Measurements from ENCODE around the gene LMAN1L.

LMAN1L gene

DNA sequence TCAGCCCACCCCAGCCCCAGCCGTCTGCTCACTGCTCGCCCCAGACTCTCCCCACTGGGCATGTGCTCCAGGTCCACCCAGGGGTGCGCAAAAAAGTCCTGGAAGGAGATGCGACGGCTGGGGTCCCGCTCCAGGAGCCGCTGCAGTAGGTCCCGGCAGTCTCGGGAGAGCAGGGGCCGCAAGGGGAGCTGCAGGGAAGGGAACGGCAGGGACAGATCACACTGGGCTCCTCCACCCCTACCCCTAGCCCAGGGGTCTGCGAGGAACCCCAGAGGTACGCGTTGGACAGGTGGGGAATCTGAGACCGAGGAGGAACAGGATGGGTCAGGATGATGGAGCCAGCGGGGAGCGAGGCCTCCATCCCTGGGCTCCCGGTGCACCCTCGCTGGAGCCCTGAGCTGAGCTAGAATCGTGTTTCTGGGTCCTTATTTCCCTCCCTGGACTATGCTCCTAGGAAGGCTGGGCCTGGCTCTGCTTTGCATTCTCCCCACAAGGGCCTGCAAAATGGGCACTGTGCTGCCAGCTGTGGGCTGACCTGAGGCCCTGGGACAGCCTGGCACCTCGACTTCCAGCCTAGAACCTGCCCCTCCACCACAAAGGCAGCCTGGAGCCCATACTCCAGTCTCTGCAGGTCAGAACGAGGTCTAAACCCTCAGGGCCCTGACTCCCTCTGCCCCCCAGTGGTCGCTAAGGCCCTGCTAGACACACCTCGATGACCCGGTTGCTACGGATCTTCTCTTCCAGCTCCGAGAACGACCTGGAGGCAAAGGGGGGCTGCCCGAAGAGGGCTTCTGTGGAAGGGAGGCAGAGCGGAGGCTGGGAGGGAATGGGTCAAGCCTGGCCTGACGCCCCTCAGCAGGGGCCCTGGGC, 27.1 kb downstream of the LMAN1L start:
- no peak for DNase-seq

DNA sequence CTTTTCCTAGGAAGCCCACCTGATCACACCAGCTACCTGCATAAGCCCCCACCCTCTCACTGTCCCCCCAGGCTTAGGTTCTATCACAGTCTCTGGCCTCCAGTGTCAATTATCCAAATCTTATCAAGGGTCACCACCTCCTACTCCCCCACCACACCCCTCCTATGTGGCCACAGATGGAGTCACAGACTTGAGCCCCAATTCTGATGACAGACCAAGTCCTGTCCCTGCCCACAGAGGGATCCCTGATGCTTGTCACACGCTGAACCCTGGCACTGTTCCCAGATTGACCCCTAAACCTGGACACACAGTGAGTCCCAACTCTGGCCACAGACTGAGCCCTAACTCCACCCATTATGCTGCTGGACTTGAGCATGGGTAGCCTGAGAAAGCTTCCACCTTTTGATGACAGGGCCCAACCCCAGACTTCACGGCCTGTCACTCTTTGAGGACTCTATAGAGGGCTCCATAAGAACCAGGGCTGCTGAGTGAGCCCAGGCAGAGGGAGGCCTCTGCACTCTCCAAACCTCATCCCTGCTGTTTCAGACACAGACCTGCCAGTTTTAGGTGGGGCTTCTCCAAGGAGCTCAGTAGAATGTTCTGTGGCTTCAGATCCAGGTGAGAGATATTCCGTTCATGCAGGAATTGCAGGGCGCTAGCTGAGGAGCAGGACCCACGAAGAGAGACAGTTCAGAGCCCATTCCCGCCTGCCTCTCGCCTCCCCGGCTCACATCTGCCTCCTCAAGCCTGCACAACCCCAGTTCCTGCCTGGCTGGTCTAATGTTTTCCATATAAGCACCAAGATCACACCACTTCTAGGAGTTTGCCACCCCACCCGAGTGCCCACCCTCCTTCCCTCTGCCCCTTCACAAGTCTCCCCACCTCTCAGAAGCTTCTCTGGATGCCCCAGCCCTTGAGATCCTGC, 28.5 kb downstream of the LMAN1L start:
- no peak for DNase-seq

DNA sequence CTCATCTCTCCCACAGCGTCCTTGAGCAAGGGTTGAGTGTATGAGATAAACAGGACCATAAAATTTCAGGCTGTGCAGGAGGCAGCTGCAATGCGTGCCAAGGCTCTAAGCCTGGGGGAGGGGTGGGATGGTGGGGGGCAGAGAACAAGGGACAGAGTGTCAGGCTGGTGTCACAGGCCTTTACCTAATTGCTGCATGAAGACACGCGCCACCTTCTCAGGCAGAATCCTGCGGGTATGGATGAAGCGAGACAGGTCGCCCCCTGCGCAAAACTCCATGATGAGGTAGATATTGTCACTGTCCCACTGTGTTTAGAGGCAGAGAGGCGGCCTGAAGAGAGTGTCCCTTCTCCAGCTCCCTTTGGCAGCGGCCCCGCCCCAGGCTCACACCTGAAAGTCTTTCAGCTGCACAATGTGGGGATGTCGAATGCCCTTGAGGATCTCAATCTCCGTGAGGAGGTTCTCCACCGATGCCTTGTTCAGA, 29.3 kb downstream of the LMAN1L start:
- DNase-seq, result no peak

DNA sequence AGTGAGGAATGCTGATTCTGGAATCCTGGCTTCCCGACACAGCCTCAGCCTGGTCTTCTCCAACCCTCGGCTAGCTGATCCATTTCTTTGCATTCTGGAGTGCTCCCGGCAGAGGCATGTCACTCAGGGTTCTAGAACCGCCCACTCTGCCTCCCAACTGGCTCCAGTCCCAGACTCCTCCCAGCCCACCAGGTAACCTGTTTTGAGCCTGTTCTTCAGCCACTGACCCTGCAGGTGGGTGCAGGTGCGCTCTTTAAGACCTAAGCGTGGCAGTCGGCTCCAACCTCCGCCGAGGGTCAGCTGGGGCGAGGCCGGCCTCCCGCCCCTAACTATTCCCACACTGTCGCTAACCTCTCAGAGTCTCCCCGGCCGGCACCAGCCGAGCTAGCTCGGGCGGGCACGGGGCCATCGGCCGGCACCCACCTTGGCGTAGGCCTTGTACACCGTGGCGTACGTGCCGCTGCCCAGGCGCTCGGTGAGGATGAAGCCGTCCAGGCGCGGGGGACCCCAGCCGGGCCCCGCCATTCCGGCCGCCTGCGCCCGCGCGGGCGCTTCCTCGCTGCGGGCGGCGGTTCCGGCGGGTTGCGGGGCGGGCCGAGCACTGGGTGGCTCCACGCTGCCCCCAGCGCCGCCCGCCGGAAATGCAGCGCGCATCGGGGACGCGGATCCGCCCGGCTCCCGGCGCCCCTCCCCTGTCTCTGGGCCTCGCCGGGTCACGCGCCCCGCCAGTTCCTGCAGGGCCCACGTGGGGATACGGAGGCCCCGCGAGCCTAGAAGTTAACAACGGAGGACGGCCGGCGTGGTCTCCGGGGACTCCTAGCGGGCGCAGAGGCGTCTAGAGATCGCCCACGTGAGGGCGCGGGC, 30.2 kb downstream of the LMAN1L start, which contains the start of gene ULK3:
Gene ULK3, minus strand, starts transcription at position 576 of the 864 bp plus-strand sequence. Its CDS starts 51 bp downstream, at position 525.
- peak; percentile 85 for DNase-seq

DNA sequence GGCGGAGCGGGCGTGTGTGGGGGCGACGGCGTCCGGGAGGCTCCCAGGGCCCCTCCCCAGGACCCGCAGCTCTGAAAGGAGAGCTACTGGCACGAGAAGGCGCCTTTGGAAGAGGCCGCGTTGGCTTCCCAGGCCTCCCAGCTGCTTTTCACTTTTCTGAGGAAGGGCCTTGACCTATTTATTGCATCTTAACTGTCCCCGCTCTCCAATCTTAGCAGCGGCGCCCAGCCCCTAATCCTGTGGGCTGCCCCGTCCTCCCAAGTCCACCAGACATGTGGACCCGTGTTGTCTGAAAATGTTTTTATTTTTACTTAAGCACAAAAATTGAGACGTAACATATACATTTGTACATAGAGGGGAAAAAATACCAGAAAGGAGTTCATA, 30.8 kb downstream of the LMAN1L start:
- no peak for DNase-seq

DNA sequence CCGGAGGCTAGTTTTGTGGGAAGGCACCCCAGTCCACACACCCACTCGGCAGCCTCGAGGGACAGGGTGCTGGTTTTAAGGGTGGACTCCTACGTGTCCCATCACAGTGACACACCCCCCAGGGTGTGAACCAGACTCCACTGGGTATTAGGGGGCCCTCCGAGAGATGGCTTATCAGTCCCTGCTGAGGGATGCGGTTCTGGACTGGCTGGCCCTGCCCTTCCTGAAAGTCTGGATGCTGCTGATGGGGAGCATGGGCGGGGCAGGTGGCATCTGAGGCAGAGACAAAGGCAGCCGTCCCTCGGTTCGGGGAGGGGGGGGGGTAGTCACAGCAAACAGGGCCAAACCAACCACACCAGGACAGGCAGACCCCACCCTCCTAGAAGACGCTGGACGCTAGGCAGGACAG, 31.3 kb downstream of the LMAN1L start:
- no peak for DNase-seq

DNA sequence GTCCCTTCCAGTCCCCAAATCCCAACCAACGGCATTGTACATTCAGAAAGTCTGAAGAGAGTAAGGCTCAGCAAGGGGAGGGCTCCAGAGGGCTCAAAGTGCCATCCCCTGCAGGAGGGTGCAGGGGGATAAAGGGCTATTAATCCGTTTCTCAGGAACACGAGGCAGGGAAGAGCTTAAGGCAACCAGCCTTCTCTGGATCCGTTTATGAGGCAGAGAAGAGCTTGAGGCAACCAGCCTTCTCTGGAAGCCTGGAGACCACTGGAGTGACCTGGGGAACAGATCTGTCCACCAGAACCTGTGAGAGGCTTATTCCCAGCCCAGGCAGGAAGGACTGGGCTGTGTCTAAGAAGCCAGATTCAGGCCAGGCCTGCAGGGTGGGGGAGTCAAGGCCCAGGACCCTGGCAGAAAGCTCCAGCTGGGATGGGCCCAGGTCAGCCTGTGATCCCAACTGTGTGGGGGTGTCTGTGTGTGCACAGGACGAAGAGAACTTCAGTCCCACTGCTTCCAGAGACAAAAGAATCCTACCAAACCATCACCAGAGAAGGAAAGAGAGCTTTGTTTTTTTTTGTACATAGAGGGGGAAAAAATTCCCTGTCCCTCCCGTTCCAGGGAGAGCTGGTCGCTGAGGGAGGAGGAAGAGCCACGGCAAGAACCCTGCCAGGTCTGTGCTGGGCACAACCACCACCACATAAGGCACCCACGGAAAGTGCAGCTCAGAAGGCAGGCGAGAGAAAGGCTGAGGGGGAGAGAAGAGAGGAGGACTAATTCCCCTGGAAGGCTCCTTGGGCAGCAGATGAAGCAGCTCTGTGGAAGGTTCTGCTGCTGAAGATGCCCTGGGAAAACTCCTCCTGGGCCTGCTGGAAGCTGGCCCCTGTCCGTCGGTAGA, 31.9 kb downstream of the LMAN1L start:
- no peak for DNase-seq

DNA sequence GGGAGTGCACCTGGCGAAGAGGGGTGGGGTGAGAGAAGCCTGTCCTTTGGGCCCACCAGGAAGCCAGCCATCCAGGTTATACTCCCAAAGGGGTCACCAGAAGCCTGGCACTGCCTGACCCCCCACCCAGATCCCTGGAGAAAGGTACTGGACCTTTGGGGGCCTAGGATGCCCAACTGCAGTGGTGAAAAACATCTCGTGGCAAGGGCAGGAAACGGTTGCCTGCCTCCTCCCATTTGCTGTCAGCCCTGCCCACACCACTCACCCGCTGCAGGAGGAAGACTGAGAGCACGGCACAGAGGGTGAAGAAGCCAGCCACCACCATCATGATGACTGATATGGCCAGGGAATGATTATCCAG, 32.6 kb downstream of the LMAN1L start:
- no peak for DNase-seq

DNA sequence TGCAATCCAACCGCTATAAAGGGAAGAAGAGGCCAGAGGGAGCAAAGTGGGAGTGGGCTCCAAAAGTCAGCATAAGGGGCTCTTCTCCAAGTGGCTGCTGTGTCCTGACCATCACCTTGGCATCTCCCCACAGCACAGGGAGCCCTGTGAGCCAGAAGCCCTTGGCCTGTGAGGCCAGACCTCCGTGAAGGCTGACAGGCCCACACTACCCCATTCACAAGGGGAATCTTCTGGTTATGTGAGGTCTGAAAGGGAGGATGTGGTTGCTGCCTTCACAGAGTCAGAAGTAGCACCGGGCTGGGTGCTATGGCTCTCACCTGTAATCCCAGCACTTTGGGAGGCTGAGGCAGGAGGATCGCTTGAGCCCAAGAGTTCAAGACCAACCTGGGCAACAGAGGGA, 32.9 kb downstream of the LMAN1L start:
- no peak for DNase-seq

DNA sequence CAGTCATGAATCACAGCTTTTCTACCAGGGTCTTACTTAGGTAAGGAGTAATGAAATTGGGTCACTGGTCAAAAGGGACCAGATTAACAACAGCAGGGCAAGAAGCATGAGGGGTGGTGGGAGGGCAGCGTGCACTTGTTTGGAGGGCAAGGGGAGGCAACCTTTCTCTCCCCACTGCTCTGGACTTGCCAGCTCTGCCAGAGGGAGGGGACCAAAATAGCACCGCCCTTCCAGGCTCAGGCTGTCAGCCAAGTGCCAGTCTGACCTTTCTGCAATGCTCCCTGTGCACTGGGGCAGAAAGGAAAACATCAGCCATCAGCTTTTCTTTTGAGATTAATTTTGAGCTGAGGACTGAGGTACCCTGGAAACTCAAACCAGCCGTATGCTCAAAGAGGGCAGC, 34.8 kb downstream of the LMAN1L start:
- no peak for DNase-seq

DNA sequence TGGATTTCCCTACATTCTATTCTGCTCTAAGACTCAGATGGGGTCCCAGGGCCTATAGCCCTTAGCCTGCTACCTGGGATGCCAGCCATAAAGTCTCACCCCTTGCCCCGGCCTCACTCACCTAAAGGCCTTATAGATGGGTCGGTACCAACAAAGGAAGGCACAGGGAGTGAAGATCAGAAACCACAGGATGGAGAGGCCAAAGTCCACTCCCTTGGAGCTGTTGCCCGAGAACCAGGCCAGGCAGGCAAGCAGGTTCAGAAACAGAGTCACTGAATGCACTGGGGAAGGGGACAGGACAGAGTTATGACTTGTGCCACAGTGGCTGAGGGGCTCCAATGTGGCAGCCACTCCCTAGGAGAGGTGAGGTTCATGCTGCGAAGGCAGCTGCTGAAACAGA, 37.8 kb downstream of the LMAN1L start:
- no peak for DNase-seq

DNA sequence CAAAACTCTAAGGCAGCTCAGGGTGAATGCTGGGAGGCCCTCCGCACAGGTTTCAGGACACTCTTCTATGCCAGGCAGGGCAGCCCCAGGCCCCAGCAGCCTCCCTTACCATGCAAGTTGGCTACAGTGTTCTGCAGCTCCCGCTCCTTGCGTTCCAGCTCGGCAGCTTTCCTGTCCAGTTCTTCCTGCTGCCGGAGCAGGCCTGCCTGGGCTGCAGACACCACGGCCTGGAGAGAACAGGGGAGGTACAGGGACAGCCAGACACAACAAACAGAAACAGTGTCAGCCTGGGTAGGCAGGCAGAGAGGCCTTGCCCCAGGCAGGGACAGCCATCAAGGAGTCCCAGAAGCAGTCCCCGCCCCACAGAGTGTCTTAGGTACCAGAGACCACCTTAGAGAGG, 39.3 kb downstream of the LMAN1L start:
- no peak for DNase-seq

DNA sequence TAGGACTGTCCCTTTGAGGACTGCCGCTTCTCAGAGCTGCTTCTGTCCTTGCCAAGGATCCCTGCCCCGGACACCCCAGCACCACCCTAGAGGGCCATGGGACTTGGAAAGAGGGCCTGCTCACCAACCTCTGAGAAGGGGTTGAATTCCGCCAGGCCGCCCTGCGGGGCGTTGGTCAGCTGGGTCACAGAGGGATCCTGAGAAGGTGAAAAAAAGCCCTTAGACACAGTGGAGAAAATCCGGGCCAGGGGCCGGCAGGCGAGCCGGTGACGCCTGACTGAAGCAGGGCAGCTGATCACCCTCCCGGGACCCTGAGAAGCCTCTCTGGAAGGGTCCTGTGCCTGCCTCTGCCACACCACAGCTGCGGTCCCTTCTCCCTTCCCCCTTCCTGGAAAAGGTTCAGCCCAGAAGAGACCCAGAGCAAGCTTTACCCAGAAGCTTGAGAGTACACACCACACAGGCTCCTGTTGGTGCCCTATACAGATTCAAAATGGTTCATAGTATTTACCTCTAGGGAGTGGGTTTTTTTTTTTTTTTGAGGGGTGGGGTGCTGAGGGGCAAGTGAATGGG, 41.9 kb downstream of the LMAN1L start:
- DNase-seq, result no peak

DNA sequence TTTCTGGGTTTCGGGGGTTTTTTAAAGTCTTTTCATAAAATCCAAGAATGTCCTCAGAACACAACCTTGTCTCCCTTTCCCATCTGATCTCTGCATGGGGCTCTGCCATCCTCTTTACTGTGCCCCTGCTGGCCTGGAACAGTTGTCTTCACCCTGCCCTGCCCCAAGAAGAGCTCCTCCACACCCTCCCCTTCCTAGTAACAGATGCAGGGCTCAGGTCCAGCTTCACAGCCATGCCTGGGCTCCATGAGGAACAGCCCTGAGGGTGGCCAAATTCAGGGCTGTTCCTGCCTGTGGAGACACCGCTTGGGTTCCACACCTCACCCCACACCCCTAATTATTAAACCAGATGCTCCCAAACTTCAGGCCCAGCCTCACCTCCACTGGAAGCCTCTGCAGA, 43.2 kb downstream of the LMAN1L start:
- no peak for DNase-seq

DNA sequence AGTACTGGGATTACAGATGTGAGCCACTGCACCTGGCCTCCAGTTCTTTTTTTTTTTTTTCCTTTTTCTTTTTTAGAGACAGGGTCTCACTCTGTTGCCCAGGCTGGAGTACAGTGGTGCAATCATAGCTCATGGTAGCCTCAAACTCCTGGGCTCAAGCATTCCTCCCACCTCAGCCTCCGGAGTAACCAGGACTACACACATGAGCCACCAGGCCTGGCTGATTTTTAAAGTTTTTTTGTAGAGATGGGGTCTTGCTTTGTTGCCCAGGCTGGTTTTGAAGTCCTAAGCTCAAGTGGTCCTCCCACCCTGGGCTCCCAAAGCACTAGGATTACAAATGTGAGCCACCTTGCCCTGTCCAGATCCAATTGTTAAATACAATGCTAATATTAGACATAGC, 43.9 kb downstream of the LMAN1L start:
- DNase-seq, result no peak

DNA sequence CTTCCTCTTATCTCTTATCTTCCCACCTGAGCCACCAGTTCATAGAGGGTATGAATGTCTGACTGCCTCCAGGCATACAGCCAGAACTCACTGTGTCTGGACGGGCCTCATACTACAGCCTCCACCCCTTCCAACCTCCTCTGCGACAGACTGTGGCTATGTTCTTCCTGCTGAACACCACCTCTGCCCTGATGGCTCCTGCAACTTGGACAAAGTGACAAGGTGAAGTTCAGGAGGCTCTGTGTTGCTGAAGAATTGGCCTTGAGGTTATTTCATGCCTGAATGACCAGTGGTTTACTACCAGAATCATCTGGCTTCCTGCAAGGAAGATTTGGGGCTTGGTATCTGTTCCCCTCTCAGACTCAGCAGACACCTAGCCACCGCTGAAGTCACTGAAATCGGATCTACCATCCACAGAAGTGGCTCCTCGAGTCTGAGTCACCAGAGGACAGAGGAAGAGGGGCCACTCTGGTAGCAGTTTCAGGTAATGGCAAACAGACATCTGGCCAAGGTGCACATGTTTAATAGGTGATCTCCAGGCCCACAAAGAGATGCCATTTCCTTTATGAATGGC, 44.5 kb downstream of the LMAN1L start:
- DNase-seq, result no peak

DNA sequence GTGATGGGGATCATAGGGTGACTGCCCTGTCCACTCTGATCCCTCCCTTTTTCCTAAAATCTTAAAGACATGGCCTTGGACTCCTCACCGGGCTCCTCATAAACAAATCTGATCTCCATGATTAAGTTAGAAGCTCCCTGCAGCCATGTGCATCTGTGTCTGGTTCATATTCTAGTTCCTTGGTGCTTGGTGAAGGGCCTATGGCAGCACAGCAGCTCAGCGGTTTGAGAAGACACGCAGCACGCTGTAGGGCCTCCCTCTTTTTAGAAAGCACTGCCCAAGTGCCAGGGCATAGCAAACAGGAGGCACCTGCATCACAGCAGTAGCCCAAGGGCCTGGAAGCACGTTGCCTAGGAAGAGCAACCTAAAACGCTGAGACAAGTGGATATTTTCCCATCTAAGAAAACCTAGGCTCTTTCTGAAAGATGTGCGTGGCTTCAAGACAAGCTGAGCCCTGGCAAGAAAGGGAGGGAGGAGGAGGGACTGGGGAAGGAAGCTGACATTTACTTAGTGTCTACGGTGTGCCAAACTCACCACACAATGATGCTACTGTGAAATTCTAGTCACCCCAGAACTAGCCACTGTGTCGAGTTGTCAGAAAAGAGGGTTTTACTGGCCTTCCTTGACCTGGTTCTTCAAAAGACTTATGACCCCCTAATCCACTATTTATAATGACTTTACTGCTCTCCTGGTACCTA, 45.2 kb downstream of the LMAN1L start:
- no peak for DNase-seq

DNA sequence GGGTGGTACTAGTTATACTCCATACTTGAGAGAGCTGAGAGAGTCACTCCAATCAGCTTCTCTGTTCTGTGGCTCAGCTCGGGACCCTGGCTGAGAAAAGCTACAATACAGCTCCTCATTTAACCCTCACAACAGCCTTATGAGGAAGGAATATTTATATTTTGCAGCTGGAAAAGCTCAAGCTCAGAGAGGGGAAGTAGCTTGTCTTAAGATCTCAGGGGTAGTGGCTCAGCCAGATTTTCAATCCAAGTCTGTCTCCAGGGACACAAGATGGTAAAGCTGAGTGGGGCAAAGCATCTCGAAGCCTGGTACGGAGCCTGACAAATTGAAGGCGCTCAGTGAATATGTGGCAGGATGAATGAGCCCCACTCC, 45.7 kb downstream of the LMAN1L start:
- no peak for DNase-seq

DNA sequence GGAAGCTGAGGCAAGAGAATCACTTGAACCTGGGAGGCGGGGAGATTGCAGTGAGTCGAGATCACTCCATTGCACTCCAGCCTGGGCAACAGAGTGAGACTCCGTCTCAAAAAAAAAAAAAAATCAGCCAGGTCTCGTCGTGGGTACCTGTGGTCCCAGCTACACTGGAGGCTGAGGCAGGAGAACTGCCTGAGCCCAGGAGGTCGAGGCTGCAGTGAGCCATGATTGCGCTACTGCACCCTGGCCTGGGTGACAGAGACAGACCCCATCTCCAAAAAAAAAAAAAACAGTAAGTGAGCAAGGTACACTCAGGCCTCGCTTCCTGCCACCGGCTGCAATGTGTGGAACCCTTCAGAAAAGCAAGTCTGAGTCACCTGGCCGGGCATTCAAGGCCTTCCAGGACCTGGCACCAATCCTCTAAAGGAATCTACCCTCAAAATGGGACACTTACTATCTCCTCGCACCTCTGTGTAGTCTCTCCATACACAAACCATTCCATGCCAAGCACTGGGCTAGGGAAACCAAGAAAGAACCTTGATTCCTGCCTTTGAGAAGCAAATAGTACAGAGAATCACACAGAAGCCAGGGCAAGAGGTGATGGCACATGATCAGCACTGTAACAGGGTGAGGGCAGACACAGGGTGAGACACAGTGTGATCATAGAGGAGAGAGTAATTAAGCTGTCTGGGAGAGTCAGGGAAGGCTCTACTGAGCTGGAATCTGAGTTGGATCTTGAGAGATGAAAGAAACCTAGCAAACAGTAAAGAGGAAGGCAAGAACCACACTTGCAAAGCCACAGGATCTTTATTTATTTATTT, 50.8 kb downstream of the LMAN1L start:
- DNase-seq, result no peak

DNA sequence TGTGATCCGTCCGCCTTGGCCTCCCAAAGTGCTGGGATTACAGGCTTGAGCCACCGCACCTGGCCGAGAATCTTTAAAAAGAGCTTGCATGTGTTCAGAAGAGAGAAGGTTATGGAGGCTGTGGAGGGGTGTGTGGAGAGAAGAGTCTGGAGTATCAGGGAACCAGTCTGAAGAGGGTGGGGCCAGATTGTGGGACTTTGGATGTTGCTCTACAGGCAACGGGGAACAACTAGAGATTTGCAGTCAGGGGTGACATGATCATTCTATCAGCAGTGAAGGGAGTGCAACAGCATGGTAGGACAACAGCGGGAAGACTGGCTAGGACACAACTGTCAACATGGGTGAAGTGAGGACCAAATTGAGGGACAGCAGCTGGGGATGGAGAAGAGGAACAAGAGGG, 51.7 kb downstream of the LMAN1L start:
- no peak for DNase-seq

Data from KG1 (cell line).